ENCODE measurements around the gene MRPS6.

MRPS6 gene

GRCh38 chr21:34179204-34179935 is 106.0 kb downstream of the MRPS6 start:
- Histone ChIP-seq H3K4me1 (no peaks in the 10 kb centered on the region), H3K9ac (no peak overlapping the region), H3K79me2 (no peaks in the 10 kb centered on the region), H3K36me3 (ENCODE audit: control insufficient read depth, insufficient read depth, low read length) (no peaks in the 10 kb centered on the region), H3K4me3 (ENCODE audit: low read depth, low read length) (no peak overlapping the region), H3K27me3 (ENCODE audit: control insufficient read depth, insufficient read depth, low read length) (no peaks in the 10 kb centered on the region), H3K9me3 (ENCODE audit: control insufficient read depth, low read length) (no peaks in the 10 kb centered on the region), H2AFZ (no peak overlapping the region), H3K4me2 (ENCODE audit: low read length) (no peak overlapping the region), H3K27ac (no peak overlapping the region)
- TF ChIP-seq CTCF (IDR thresholded peaks at IDR 0.05) = no peak

GRCh38 chr21:34180407-34180806 is 107.0 kb downstream of the MRPS6 start:
- TF ChIP-seq CTCF (IDR thresholded peaks at IDR 0.05) = no peak
- Histone ChIP-seq H3K4me3 (ENCODE audit: low read depth, low read length) (no peak overlapping the region), H3K27ac (no peak overlapping the region)

GRCh38 chr21:34180826-34181359 is 107.5 kb downstream of the MRPS6 start:
- H2AFZ ChIP-seq = no peak overlapping the region
- no peaks in the 10 kb centered on the region for H3K9me3 ChIP-seq (ENCODE audit: control insufficient read depth, low read length)
- H3K27me3 ChIP-seq (ENCODE audit: control insufficient read depth, insufficient read depth, low read length) = no peaks in the 10 kb centered on the region
- H3K27ac ChIP-seq = no peak overlapping the region
- H3K79me2 ChIP-seq = no peaks in the 10 kb centered on the region
- H3K4me1 ChIP-seq = no peaks in the 10 kb centered on the region
- H3K9ac ChIP-seq = no peak overlapping the region
- no peaks in the 10 kb centered on the region for H3K36me3 ChIP-seq (ENCODE audit: control insufficient read depth, insufficient read depth, low read length)
- H3K4me2 ChIP-seq (ENCODE audit: low read length) = no peak overlapping the region
- no peak for TF ChIP-seq CTCF (IDR thresholded peaks at IDR 0.05)
- no peak overlapping the region for H3K4me3 ChIP-seq (ENCODE audit: low read depth, low read length)

More at GRCh38 chr21:34180407-34180806, 107.0 kb downstream of the MRPS6 start:
- H3K9ac ChIP-seq = no peak overlapping the region
- H3K4me1 ChIP-seq = no peaks in the 10 kb centered on the region
- H3K79me2 ChIP-seq = no peaks in the 10 kb centered on the region
- no peaks in the 10 kb centered on the region for H3K36me3 ChIP-seq (ENCODE audit: control insufficient read depth, insufficient read depth, low read length)
- H2AFZ ChIP-seq = no peak overlapping the region
- H3K9me3 ChIP-seq (ENCODE audit: control insufficient read depth, low read length) = no peaks in the 10 kb centered on the region
- no peak overlapping the region for H3K4me2 ChIP-seq (ENCODE audit: low read length)
- no peaks in the 10 kb centered on the region for H3K27me3 ChIP-seq (ENCODE audit: control insufficient read depth, insufficient read depth, low read length)

- Histone ChIP-seq H3K9me3 (ENCODE audit: control insufficient read depth, low read length) (no peaks in the 10 kb centered on the region), H3K36me3 (ENCODE audit: control insufficient read depth, insufficient read depth, low read length) (no peaks in the 10 kb centered on the region), H2AFZ (no peak overlapping the region), H3K27me3 (ENCODE audit: control insufficient read depth, insufficient read depth, low read length) (no peaks in the 10 kb centered on the region), H3K4me2 (ENCODE audit: low read length) (no peak overlapping the region), H3K27ac (no peak overlapping the region), H3K79me2 (no peaks in the 10 kb centered on the region), H3K4me3 (ENCODE audit: low read depth, low read length) (no peak overlapping the region), H3K4me1 (no peaks in the 10 kb centered on the region), H3K9ac (no peak overlapping the region)
- TF ChIP-seq CTCF (IDR thresholded peaks at IDR 0.05) = no peak
Observed at GRCh38 chr21:34181431-34182039, 108.2 kb downstream of the MRPS6 start.
